Esophagus squamous epithelium (tissue), 5 donors: Measurements from ENCODE around the gene PKN2. TPM values are rescaled to one million over a fixed set of nuclear protein-coding genes. Genes with fewer than 3 reads are reported as not detected.

ENCODE experiments used
- DNase-seq: peaks from one replicate; lab custom pipeline; 2025; lab: John Stamatoyannopoulos, UW
- H3K27ac ChIP-seq, 4 donors: fragments of 200-600 bp; sonication (generic); one replicate each; pipeline ENCODE4 v1.5.1; 2016 to 2019; ENCODE audit warnings: mild to moderate bottlenecking in 1 of 4
- H3K27me3 ChIP-seq, 4 donors: fragments of 200-600 bp; sonication (generic); 1 replicate in 3 of 4; 2 replicates in 1 of 4; pipeline versions ENCODE4 v1.5.1 to v1.6.0; 2017 to 2021; ENCODE audit warnings: antibody characterized with exemption in 1 of 4
- H3K36me3 ChIP-seq, 3 donors: fragments of 200-600 bp; sonication (generic); one replicate each; pipeline ENCODE4 v1.5.1; 2016 to 2019
- H3K4me1 ChIP-seq, 3 donors: fragments of 200-600 bp; sonication (generic); one replicate each; pipeline ENCODE4 v1.5.1; 2017 to 2019
- H3K4me3 ChIP-seq, 4 donors: fragments of 200-600 bp; sonication (generic); 1 replicate in 3 of 4; 2 replicates in 1 of 4; pipeline ENCODE4 v1.5.1; 2016 to 2019; ENCODE audit warnings: mild to moderate bottlenecking in 2 of 4, moderate library complexity in 1 of 4
- H3K9me3 ChIP-seq, 3 donors: fragments of 200-600 bp; sonication (generic); one replicate each; pipeline ENCODE4 v1.5.1; 2016 to 2019
- CTCF ChIP-seq, 6 experiments: fragments of 450-650 bp in 4 of 6; fragments of 200-600 bp in 2 of 6; sonication (generic) in 2 of 6; IDR thresholded peaks; one replicate each; pipeline ENCODE4 v1.5.1; 2016 to 2019; ENCODE audit warnings: antibody characterized with exemption in 6 of 6, mild to moderate bottlenecking in 4 of 6, moderate library complexity in 4 of 6
- POLR2A ChIP-seq, 4 donors: fragments of 450-650 bp; IDR thresholded peaks; one replicate each; pipeline ENCODE4 v1.6.1; 2017; ENCODE audit warnings: antibody characterized with exemption in 4 of 4, mild to moderate bottlenecking in 4 of 4, moderate library complexity in 3 of 4
- WGBS, 2 donors: methylation state at CpG; one replicate each; pipeline ENCODE4 v1.1.5; 2018; 5-methylcytosine and 5-hydroxymethylcytosine counted together
- intact Hi-C: fragments of 100-400 bp; cut with DNase I; formaldehyde crosslinking; loops from one replicate; pipeline ENCODE4 v1.15.0; 2022
- total RNA-seq, 4 donors: library from RNA; depleted of rRNA; stranded (reverse); fragments of >200 nt; gene quantifications; one replicate each; pipeline ENCODE4 v1.1.0, GENCODE V29; 2016
- donor health status: DM: yes; HTN: yes; CAD: no.

PKN2 gene
- total RNA-seq, result 10 to 100 TPM; 26.1 to 54.0 (median 34.8) TPM

GRCh38 chr1:88683541-88684481, at the start of gene PKN2:
PKN2 (plus strand) TSS chr1:88684273; CDS start chr1:88684581, 308 bp downstream.
- H3K36me3 ChIP-seq, result peaks cover 0 to 8% (median 0%) of the 10 kb centered on the region in 3 donors
- DNase-seq, result peak; percentile 87
- peak within 1 kb of the TSS; percentile 90 to 98 (median 96) for H3K27ac ChIP-seq
- 0% methylated on average over 39 to 45 of the region's 66 CpGs for WGBS, 2 donors
- H3K4me3 ChIP-seq, result peak within 1 kb of the TSS; percentile 85 to 97 (median 93)
- intact Hi-C loops, result no loop called here
- H3K9me3 ChIP-seq, result no peaks in the 10 kb centered on the region
- peaks cover 15 to 46% (median 27%) of the 10 kb centered on the region in 3 donors for H3K4me1 ChIP-seq
- TF ChIP-seq CTCF (IDR thresholded peaks at IDR 0.05) (peak in 5 of 6 experiments; percentile 6 to 56 (median 28)), POLR2A (IDR thresholded peaks at IDR 0.05) (peak in 3 of 4 donors; percentile 90 to 95 (median 91))
- H3K27me3 ChIP-seq, result no peaks in the 10 kb centered on the region

DNA sequence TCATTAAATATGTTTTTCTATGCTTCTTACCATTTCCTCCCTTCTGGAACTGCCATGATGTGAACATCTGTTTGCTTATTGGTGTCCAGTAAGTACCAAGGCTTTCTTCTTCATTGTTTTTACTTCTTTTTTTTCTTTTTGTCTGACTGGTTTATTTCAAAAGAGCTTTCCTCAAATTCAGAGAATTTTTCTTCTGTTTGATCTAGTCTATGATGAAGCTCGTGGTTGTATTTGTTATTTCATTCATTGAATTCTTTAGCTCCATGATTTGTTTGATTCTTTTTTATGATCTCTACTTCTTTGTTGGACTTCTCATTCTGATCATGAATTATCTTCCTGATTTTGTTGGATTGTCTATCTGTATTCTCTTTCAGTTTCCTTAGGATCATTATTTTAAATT, 49.5 kb upstream of the PKN2 start:
- Histone ChIP-seq H3K4me3 (no peak overlapping the region), H3K4me1 (no peaks in the 10 kb centered on the region), H3K27ac (no peak overlapping the region), H3K27me3 (no peaks in the 10 kb centered on the region), H3K9me3 (peaks cover 0 to 12% (median 11%) of the 10 kb centered on the region in 3 donors), H3K36me3 (no peaks in the 10 kb centered on the region)
- TF ChIP-seq POLR2A (IDR thresholded peaks at IDR 0.05) (no peak), CTCF (IDR thresholded peaks at IDR 0.05) (no peak)
- WGBS, 2 donors, result 60 to 79% methylated on average over 1 of the region's 1 CpG
- intact Hi-C loops, result no loop called here
- DNase-seq, result no peak

DNA sequence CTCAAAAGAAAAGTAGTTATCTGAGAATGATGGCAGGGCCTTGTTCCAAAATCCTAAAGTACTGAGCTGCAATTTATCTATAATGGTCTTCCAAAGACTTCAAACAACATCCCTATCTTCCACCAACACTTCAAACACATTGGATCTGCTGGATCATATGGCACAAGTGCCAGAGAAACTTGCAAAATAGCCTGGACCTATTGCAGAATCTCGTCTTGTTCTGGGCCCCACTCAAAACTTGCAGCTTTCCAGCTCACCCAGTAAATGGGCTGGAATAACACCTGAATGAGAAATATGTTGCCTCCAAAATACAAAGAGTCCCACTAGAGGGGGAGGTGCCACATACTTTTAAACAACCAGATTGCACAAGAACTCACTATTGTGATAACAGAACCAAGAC, 44.0 kb upstream of the PKN2 start:
- WGBS, 2 donors, result 75 to 89% methylated on average over 1 of the region's 1 CpG
- no peaks in the 10 kb centered on the region for H3K27me3 ChIP-seq
- H3K27ac ChIP-seq, result no peak overlapping the region
- peaks cover 0 to 9% (median 5%) of the 10 kb centered on the region in 3 donors for H3K9me3 ChIP-seq
- no peaks in the 10 kb centered on the region for H3K4me1 ChIP-seq
- DNase-seq, result no peak
- intact Hi-C loops, result no loop called here
- TF ChIP-seq CTCF (IDR thresholded peaks at IDR 0.05) (no peak), POLR2A (IDR thresholded peaks at IDR 0.05) (no peak)
- H3K4me3 ChIP-seq, result no peak overlapping the region
- no peaks in the 10 kb centered on the region for H3K36me3 ChIP-seq

GRCh38 chr1:88645886-88646285, 38.2 kb upstream of the PKN2 start:
- no peaks in the 10 kb centered on the region for H3K27me3 ChIP-seq
- no peak overlapping the region for H3K27ac ChIP-seq
- intact Hi-C loops, result no loop called here
- DNase-seq, result no peak
- no peaks in the 10 kb centered on the region for H3K36me3 ChIP-seq
- no peak overlapping the region for H3K4me3 ChIP-seq
- no peaks in the 10 kb centered on the region for H3K4me1 ChIP-seq
- TF ChIP-seq CTCF (IDR thresholded peaks at IDR 0.05), result no peak
- TF ChIP-seq POLR2A (IDR thresholded peaks at IDR 0.05), result no peak
- no peaks in the 10 kb centered on the region for H3K9me3 ChIP-seq
